OCI-LY1 (cell line): ENCODE results near the gene IMMP2L.
A peak's percentile ranks its signal among the peaks of the same experiment; 100 is the strongest.

ENCODE experiments used
- H2AFZ ChIP-seq: fragments of 200-600 bp; sonication (generic), shearing (Covaris generic); 2 replicates; pipeline ENCODE4 v1.6.0; 2014; ENCODE audit warnings: antibody characterized with exemption, mild to moderate bottlenecking, low read length
- H3F3A ChIP-seq: fragments of 200-600 bp; sonication (generic), shearing (Covaris generic); 2 replicates; pipeline ENCODE4 v1.6.0; 2014; ENCODE audit warnings: mild to moderate bottlenecking, antibody characterized with exemption, low read length, moderate library complexity; ENCODE audit not compliant: insufficient read depth
- H3K27ac ChIP-seq: fragments of 200-600 bp; sonication (generic); 2 replicates; pipeline ENCODE4 v1.5.1; 2014; ENCODE audit warnings: low read length, mixed run types, mild to moderate bottlenecking, low read depth; ENCODE audit not compliant: poor library complexity, severe bottlenecking
- H3K27me3 ChIP-seq: fragments of 200-600 bp; sonication (generic); 2 replicates; pipeline ENCODE4 v1.6.0; 2014; ENCODE audit warnings: antibody characterized with exemption, mild to moderate bottlenecking, low read length, moderate library complexity; ENCODE audit not compliant: insufficient read depth
- H3K36me3 ChIP-seq: fragments of 200-600 bp; sonication (generic); 2 replicates; pipeline ENCODE4 v1.6.1; 2014; ENCODE audit warnings: mild to moderate bottlenecking, antibody characterized with exemption, low read length, moderate library complexity, mixed read lengths; ENCODE audit not compliant: insufficient read depth
- H3K4me1 ChIP-seq: fragments of 200-600 bp; sonication (generic); 2 replicates; pipeline ENCODE4 v1.5.1; 2014; ENCODE audit warnings: mild to moderate bottlenecking, low read length, moderate library complexity; ENCODE audit not compliant: insufficient read depth, severe bottlenecking
- H3K4me2 ChIP-seq: fragments of 200-600 bp; sonication (generic), shearing (Covaris generic); 2 replicates; pipeline ENCODE4 v1.6.1; 2014; ENCODE audit warnings: low read length
- H3K4me3 ChIP-seq: fragments of 200-600 bp; sonication (generic); 2 replicates; pipeline ENCODE4 v1.5.1; 2014; ENCODE audit warnings: low read length, low read depth, mild to moderate bottlenecking, mixed read lengths; ENCODE audit not compliant: poor library complexity, severe bottlenecking
- H3K79me2 ChIP-seq: fragments of 200-600 bp; shearing (Covaris generic); 2 replicates; pipeline ENCODE4 v1.6.1; 2016; ENCODE audit warnings: mixed run types, low read length, mixed read lengths; ENCODE audit not compliant: insufficient read depth
- H3K9ac ChIP-seq: fragments of 200-600 bp; sonication (generic), shearing (Covaris generic); 2 replicates; pipeline ENCODE4 v1.6.1; 2014; ENCODE audit warnings: mild to moderate bottlenecking, low read length, mixed read lengths
- H3K9me2 ChIP-seq: fragments of 200-600 bp; sonication (generic), shearing (Covaris generic); 2 replicates; pipeline ENCODE4 v1.6.1; 2014; ENCODE audit warnings: low read depth, mild to moderate bottlenecking, low read length, mixed read lengths
- H3K9me3 ChIP-seq: fragments of 200-600 bp; shearing (Covaris generic); 2 replicates; pipeline ENCODE4 v1.6.1; 2014; ENCODE audit warnings: low read length, mixed read lengths
- H4K20me1 ChIP-seq: fragments of 200-600 bp; sonication (generic), shearing (Covaris generic); 2 replicates; pipeline ENCODE4 v1.6.0; 2016; ENCODE audit warnings: mild to moderate bottlenecking, low read length; ENCODE audit not compliant: insufficient read depth
- EZH2 ChIP-seq: fragments of 200-600 bp; sonication (generic), shearing (Covaris generic); IDR thresholded peaks from 2 replicates; pipeline ENCODE4 v1.8.0; 2017; ENCODE audit warnings: borderline replicate concordance, mixed run types, mild to moderate bottlenecking, antibody characterized with exemption, low read length, moderate library complexity, mixed read lengths
- TF ChIP-seq, protein P1 (sequence below): fragments of 200-600 bp; sonication (generic), shearing (Covaris generic); IDR thresholded peaks from 2 replicates; pipeline ENCODE4 v1.5.1; 2017; ENCODE audit warnings: mild to moderate bottlenecking, antibody characterized with exemption, low read length, moderate library complexity, mixed read lengths

Gene IMMP2L

DNA sequence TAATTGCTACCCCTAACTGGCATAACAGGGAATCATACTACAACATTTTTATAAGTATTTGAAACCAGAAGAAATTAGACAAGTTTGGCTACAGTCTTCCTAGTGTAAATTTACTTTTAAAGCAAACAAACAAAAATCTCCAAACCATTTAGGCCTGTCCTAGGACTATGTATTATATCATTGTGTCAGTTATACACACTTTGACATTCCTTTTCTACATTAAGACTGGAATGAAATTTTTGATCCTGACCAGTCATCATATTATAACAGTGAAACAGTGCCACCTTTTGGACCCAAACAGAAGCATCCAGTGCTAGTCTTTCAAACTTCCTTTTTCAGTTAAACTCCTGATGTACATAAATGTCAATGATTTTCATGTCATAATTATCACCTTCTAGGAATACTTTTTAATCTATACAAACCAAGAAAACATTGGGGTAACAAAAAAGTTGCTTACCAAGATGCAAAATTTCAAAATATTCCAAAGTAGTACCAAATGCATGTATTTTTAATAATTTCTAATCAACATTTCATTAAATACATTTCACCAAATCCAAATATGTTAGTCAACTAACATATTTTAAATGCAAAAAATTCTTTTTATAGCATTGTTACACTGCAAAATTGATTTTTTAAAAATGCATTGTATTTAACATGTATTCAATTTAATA lies 75.7 kb downstream of the IMMP2L start:
- Histone ChIP-seq H3K9me3 (no peaks in the 10 kb centered on the region), H2AFZ (no peak overlapping the region), H3K4me2 (no peak overlapping the region), H3K79me2 (no peaks in the 10 kb centered on the region), H3K27ac (no peak overlapping the region), H3K9ac (no peak overlapping the region), H4K20me1 (no peaks in the 10 kb centered on the region), H3K27me3 (no peaks in the 10 kb centered on the region), H3F3A (no peaks in the 10 kb centered on the region), H3K4me3 (no peak overlapping the region), H3K36me3 (no peaks in the 10 kb centered on the region), H3K4me1 (no peaks in the 10 kb centered on the region), H3K9me2 (no peaks in the 10 kb centered on the region)
- no peak for TF ChIP-seq EZH2
- TF ChIP-seq, protein P1, sequence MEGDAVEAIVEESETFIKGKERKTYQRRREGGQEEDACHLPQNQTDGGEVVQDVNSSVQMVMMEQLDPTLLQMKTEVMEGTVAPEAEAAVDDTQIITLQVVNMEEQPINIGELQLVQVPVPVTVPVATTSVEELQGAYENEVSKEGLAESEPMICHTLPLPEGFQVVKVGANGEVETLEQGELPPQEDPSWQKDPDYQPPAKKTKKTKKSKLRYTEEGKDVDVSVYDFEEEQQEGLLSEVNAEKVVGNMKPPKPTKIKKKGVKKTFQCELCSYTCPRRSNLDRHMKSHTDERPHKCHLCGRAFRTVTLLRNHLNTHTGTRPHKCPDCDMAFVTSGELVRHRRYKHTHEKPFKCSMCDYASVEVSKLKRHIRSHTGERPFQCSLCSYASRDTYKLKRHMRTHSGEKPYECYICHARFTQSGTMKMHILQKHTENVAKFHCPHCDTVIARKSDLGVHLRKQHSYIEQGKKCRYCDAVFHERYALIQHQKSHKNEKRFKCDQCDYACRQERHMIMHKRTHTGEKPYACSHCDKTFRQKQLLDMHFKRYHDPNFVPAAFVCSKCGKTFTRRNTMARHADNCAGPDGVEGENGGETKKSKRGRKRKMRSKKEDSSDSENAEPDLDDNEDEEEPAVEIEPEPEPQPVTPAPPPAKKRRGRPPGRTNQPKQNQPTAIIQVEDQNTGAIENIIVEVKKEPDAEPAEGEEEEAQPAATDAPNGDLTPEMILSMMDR: peak; percentile 97

DNA sequence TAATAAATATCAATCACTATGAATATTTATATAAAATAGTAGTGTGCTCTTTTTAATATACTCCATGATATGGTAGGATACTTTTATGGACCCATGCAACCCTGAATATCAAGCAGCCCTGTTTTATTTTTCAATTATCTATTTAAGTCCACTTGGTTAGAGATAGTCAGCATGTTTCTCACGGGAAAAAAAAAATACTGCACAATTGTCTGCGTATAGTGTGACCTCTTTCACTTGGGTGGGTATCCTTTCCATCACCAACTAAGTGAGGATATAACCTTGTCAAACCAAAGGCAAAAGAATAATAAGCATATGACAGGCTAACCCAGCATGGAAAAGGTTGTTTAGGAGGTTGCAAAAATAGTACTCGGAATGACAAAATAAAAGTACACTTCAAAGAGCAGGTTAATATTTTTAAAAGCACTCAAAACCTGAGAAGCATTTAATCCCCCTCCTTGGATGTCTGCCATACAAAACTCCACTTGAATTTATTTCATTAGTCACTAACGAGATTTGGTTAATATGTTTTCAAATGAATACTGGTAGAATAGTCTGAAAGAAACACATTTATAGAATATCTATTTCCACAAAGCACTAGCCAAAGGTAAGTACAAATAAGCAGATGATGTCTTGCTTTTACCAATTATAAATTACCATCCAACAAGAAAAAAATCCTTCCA lies 76.5 kb downstream of the IMMP2L start:
- no peak for TF ChIP-seq EZH2
- TF ChIP-seq, protein P1: no peak
- Histone ChIP-seq H3K4me1 (no peaks in the 10 kb centered on the region), H3K9ac (no peak overlapping the region), H3K36me3 (0 out of 2 replicates have a peak, but pooled peaks cover 3% of the 10 kb centered on the region), H3K4me3 (no peak overlapping the region), H3K9me3 (no peaks in the 10 kb centered on the region), H3K79me2 (no peaks in the 10 kb centered on the region), H3F3A (no peaks in the 10 kb centered on the region), H4K20me1 (no peaks in the 10 kb centered on the region), H3K4me2 (no peak overlapping the region), H3K27me3 (no peaks in the 10 kb centered on the region), H3K27ac (no peak overlapping the region), H2AFZ (no peak overlapping the region), H3K9me2 (no peaks in the 10 kb centered on the region)

DNA sequence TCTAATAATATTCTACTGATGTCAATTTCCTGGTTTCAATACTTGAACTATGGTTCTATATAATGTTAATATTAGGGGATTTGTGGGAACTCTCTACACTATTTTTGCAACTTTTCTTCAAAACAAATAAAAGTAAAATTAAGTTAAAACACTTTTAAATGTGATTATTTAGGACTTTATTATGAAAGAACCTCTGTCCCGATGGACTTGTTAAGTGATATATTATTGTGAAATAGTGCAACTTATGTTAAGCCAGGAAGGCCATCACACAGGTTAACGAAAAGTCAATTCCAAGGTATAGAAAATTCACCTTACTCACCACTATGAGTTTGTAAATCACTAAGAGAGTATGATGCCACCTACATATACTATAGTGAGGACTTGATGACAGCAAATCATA lies 79.2 kb downstream of the IMMP2L start:
- no peaks in the 10 kb centered on the region for H3K9me3 ChIP-seq
- no peaks in the 10 kb centered on the region for H3K9me2 ChIP-seq
- no peak overlapping the region for H3K4me2 ChIP-seq
- H4K20me1 ChIP-seq: no peaks in the 10 kb centered on the region
- H3K4me1 ChIP-seq: no peaks in the 10 kb centered on the region
- no peak overlapping the region for H3K9ac ChIP-seq
- H2AFZ ChIP-seq: no peak overlapping the region
- no peak overlapping the region for H3K27ac ChIP-seq
- no peaks in the 10 kb centered on the region for H3F3A ChIP-seq
- H3K4me3 ChIP-seq: no peak overlapping the region
- 0 out of 2 replicates have a peak, but pooled peaks cover 3% of the 10 kb centered on the region for H3K36me3 ChIP-seq
- TF ChIP-seq, protein P1: no peak
- TF ChIP-seq EZH2: no peak
- no peaks in the 10 kb centered on the region for H3K27me3 ChIP-seq
- H3K79me2 ChIP-seq: no peaks in the 10 kb centered on the region
